OCI-LY3 (cell line): ENCODE measurements around the gene ARFGAP2.

Source experiments
- H2AFZ ChIP-seq: fragments of 200-600, 300-600 bp; shearing (Covaris generic); 2 replicates; pipeline ENCODE4 v1.6.0; 2014; ENCODE audit warnings: antibody characterized with exemption, low read depth, low read length
- H3K27ac ChIP-seq: fragments of 200-600, 300-600 bp; sonication (generic); 2 replicates; pipeline ENCODE4 v1.5.1; 2014; ENCODE audit warnings: mild to moderate bottlenecking, low read length, moderate library complexity, mixed read lengths
- H3K27me3 ChIP-seq: fragments of 200-600, 300-600 bp; sonication (generic); 2 replicates; pipeline ENCODE4 v1.6.1; 2014; ENCODE audit warnings: low read depth, low read length, mixed read lengths
- H3K36me3 ChIP-seq: fragments of 200-600, 300-600 bp; sonication (generic); replicated peaks from 2 replicates; pipeline ENCODE3; 2014; ENCODE audit warnings: low read depth, low read length, mixed read lengths
- H3K4me1 ChIP-seq: fragments of 300-600, 200-600 bp; sonication (generic); 2 replicates; pipeline ENCODE4 v1.6.1; 2014; ENCODE audit warnings: low read length, mixed read lengths
- H3K4me2 ChIP-seq: fragments of 200-600, 300-600 bp; sonication (generic); 2 replicates; pipeline ENCODE4 v1.6.1; 2014; ENCODE audit warnings: low read length, mixed read lengths
- H3K4me3 ChIP-seq: fragments of 300-600, 200-600 bp; sonication (generic); 2 replicates; pipeline ENCODE4 v1.5.1; 2014; ENCODE audit warnings: antibody characterized with exemption, mild to moderate bottlenecking, low read length, moderate library complexity
- H3K79me2 ChIP-seq: fragments of 300-600, 200-600 bp; shearing (Covaris generic); 2 replicates; pipeline ENCODE4 v1.6.1; 2014; ENCODE audit warnings: mild to moderate bottlenecking, low read length, mixed read lengths
- H3K9ac ChIP-seq: fragments of 300-600, 200-600 bp; shearing (Covaris generic); 2 replicates; pipeline ENCODE4 v1.6.0; 2014; ENCODE audit warnings: mild to moderate bottlenecking, low read length, moderate library complexity
- H3K9me3 ChIP-seq: fragments of 200-600, 300-600 bp; shearing (Covaris generic); 2 replicates; pipeline ENCODE4 v1.6.1; 2014; ENCODE audit warnings: low read length, mixed read lengths; ENCODE audit not compliant: insufficient read depth
- H4K20me1 ChIP-seq: fragments of 200-600, 300-600 bp; sonication (generic); 2 replicates; pipeline ENCODE4 v1.6.1; 2016; ENCODE audit warnings: low read length, mixed read lengths; ENCODE audit not compliant: insufficient read depth
- CTCF ChIP-seq: fragments of 200-600, 300-600 bp; sonication (generic); IDR thresholded peaks from 2 replicates; pipeline ENCODE4 v1.5.1; 2014; ENCODE audit warnings: antibody characterized with exemption, low read length, low read depth
- EZH2phosphoT487 ChIP-seq: fragments of 200-600 bp; shearing (Covaris generic); IDR thresholded peaks from 2 replicates; pipeline ENCODE4 v1.6.1; 2018; ENCODE audit warnings: antibody characterized with exemption, mixed run types, low read depth

ARFGAP2 gene

GRCh38 chr11:47177229-47177845, 658 bp upstream of the ARFGAP2 start:
- no peaks in the 10 kb centered on the region for H3K9me3 ChIP-seq
- peak overlapping the region; percentile 98 for H3K4me3 ChIP-seq
- TF ChIP-seq EZH2phosphoT487 (no peak), CTCF (peak; percentile 69)
- peak overlapping the region; percentile 98 for H3K9ac ChIP-seq
- H4K20me1 ChIP-seq, result no peaks in the 10 kb centered on the region
- no peaks in the 10 kb centered on the region for H3K27me3 ChIP-seq
- peaks cover 25% of the 10 kb centered on the region for H3K36me3 ChIP-seq
- H3K4me2 ChIP-seq, result peak overlapping the region; percentile 90
- peaks cover 42% of the 10 kb centered on the region for H3K79me2 ChIP-seq
- H3K27ac ChIP-seq, result peak overlapping the region; percentile 81
- peak overlapping the region; percentile 96 for H2AFZ ChIP-seq
- peaks cover 16% of the 10 kb centered on the region for H3K4me1 ChIP-seq

GRCh38 chr11:47175746-47176327, 842 bp downstream of the ARFGAP2 start:
- peaks cover 16% of the 10 kb centered on the region for H3K4me1 ChIP-seq
- peak overlapping the region; percentile 95 for H3K4me2 ChIP-seq
- H4K20me1 ChIP-seq, result no peaks in the 10 kb centered on the region
- peak overlapping the region; percentile 57 for H3K27ac ChIP-seq
- peaks cover 57% of the 10 kb centered on the region for H3K79me2 ChIP-seq
- no peaks in the 10 kb centered on the region for H3K9me3 ChIP-seq
- TF ChIP-seq CTCF, result no peak
- TF ChIP-seq EZH2phosphoT487, result no peak
- H3K9ac ChIP-seq, result peak overlapping the region; percentile 97
- H2AFZ ChIP-seq, result no peak overlapping the region
- H3K27me3 ChIP-seq, result no peaks in the 10 kb centered on the region
- H3K36me3 ChIP-seq, result peaks cover 37% of the 10 kb centered on the region
- peak overlapping the region; percentile 98 for H3K4me3 ChIP-seq

GRCh38 chr11:47172740-47173336, 3.8 kb downstream of the ARFGAP2 start:
- TF ChIP-seq CTCF, result no peak
- TF ChIP-seq EZH2phosphoT487, result no peak
- H3K36me3 ChIP-seq, result peaks cover 48% of the 10 kb centered on the region
- H3K4me1 ChIP-seq, result peaks cover 14% of the 10 kb centered on the region
- no peak overlapping the region for H3K4me3 ChIP-seq
- H2AFZ ChIP-seq, result no peak overlapping the region
- no peak overlapping the region for H3K9ac ChIP-seq
- peaks cover 78% of the 10 kb centered on the region for H3K79me2 ChIP-seq
- H4K20me1 ChIP-seq, result no peaks in the 10 kb centered on the region
- H3K9me3 ChIP-seq, result no peaks in the 10 kb centered on the region
- no peak overlapping the region for H3K4me2 ChIP-seq
- no peaks in the 10 kb centered on the region for H3K27me3 ChIP-seq
- no peak overlapping the region for H3K27ac ChIP-seq

- Histone ChIP-seq H3K4me1 (peaks cover 9% of the 10 kb centered on the region), H3K4me2 (no peak overlapping the region), H3K27ac (no peak overlapping the region), H3K27me3 (no peaks in the 10 kb centered on the region), H3K79me2 (peaks cover 79% of the 10 kb centered on the region), H2AFZ (no peak overlapping the region), H3K4me3 (no peak overlapping the region), H3K36me3 (peaks cover 57% of the 10 kb centered on the region), H3K9me3 (no peaks in the 10 kb centered on the region), H4K20me1 (no peaks in the 10 kb centered on the region), H3K9ac (no peak overlapping the region)
- TF ChIP-seq EZH2phosphoT487 (no peak), CTCF (no peak)
Measured at GRCh38 chr11:47171856-47172255, 4.8 kb downstream of the ARFGAP2 start.
